HG03571 (cell line): ENCODE measurements around the gene SYT15.
"Not testable (repeated sequence)": the region's sequence is repeated elsewhere in the genome, so short reads cannot be mapped to it uniquely, and the experiment has no call there.

ENCODE experiments used
- ATAC-seq: cut with Tn5 transposase; IDR thresholded peaks from one replicate; pipeline ENCODE4 v1.9.1; 2021; ENCODE audit not compliant: unreplicated experiment

SYT15 gene

DNA sequence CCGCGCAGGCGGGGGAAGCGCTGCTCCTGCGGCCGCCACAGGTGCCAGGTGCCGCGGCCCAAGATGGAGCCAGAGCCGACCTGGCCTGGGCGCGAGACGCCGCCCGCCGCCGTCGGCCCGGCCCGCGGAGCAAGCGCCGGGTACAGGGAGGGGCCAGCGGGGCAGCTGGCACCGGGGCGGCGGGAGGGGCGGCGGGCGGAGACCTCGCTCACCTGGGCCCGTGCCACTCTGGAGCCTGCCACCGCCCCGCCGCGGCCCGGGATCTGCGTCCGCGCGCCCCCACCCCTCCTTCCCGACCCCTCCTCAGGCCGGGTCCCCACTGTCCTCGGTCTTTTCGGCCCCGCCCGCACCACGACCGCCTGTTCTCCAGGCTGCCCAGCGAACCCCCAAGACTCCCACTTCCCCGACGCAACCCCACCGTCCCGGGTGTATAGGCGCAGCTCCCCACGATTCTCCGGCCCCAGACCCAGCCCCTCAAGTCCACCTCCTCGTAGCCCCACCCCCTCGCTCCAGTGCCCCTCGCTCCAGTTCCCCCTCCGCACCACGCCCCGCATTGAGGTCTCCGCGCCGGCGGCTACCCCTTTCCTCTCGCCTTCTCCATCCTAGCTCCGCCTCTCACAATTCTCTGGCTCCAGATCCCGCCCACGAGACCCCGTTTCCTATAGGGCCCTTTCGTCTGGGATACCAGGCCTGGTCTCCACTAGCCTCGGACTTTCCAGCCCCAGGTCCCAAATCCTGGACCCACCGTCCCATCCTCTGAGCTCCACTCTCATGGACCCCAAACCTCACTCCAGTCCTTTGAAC lies 22.2 kb upstream of the SYT15 start, which contains the start of gene GPRIN2:
GPRIN2 (minus strand) TSS at position 144 of the 804 bp plus-strand sequence. CDS start 5,922 bp downstream, outside the sequence.
- no peak for ATAC-seq

DNA sequence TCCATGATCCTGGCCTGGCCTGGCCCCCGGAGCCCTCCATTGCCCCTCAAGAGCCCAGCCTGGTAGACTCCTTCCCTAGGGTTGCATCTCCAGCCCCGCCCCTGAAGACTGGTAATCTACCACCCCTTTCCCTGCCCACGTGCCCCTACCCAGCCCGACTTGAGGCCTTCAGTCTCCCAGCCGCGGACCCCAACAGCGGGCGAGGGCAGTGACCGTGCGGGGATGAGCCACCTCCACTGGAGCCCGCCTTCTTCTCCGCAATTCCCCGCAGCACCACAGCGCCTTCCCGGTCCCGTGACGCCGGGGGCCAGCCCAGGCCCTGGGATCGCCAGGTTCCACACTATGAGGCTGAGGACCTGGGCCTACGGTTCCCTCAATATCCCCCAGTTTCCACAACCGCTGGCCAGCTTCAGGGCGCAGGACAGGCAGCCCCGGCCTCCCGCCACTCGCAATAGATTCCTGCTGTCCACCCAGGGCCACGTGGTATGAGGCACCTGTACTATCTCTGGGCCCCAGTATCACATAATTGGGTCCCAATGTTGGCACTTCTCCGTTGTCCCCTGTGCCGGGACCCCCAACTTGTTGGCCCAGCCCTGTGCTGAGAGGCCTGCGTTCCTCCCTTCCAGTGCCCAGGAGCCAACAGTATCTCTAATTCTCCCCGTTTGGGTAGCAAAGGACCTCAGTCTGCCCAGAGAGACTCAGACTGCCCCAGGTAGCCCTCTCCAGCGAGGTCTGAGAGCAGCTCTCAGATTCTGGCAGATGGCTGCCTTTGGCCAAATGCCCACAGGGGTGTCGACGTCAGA lies 21.4 kb upstream of the SYT15 start:
- ATAC-seq: no peak

DNA sequence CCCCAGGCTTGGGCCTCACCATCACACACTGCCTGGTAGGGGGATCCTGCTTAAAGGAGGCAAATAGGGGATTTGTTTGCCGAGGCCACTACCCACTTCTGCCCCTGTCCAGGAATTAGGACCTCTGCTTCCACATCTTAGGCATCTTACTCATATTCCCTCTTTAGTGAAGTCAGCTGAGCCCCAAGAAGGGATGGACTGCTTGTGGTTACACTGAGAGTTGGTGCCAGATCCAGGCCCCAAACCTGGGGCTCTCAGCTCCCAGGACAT lies 20.9 kb upstream of the SYT15 start:
- no peak for ATAC-seq

DNA sequence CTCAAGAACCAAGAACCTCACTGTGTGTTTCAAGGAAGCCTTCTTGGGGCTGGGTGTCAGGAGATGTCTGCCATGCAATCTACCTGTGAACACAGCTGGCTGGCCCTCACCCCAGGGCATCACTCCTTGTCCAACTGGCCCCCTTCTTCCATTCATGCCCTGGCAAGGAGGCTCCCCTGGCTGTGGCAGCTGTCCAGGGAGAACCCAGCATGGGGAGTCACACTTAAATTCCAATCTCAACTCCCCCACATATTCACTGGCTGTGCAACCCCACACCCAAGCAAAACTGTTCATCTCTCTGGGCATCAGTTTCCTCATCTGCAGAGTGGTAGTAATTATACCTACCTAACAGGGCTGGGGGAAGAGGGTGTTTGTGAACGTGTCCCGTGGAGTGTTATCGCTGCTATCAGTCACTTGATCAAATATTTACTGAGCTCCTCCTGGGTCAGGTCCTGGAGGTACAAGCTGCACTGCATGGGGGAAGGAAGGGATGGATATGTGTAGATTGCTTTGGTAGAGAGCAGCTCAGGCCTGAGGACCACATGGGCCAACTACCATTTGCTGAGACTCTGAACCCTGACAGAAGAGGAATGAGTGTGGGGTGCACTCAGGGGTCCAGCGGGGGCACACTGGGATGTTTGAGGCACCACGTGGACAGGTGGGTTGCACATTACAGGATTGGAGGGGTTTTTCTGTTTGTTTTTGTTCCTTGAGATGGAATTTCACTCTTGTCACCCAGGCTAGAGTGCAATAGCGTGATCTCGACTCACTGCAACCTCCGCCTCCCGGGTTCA lies 20.3 kb upstream of the SYT15 start:
- no peak for ATAC-seq

GRCh38 chr10:46559231-46559671 lies 19.7 kb upstream of the SYT15 start:
- no peak for ATAC-seq

- ATAC-seq: no peak
Observed at GRCh38 chr10:46560381-46560780, 18.5 kb upstream of the SYT15 start.

DNA sequence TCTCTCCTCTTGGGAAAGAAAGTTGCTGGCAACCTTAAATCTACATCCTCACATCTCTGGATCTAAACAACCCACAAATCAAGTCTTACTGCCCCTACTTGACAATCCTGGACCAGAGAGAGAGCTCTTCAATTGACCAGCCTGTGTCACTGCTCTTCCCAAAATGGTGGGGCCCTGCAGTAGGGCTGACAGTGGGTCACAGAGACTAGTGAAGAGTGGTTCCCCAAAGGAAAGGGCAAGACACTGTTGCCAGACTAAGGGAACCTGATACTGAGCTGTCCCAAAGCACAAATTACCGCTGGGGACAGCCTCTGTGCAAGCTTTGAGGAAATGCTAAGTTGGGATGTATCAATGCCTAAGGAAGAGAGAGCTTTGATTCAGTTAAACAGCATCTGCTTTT lies 18.0 kb upstream of the SYT15 start:
- ATAC-seq: no peak

DNA sequence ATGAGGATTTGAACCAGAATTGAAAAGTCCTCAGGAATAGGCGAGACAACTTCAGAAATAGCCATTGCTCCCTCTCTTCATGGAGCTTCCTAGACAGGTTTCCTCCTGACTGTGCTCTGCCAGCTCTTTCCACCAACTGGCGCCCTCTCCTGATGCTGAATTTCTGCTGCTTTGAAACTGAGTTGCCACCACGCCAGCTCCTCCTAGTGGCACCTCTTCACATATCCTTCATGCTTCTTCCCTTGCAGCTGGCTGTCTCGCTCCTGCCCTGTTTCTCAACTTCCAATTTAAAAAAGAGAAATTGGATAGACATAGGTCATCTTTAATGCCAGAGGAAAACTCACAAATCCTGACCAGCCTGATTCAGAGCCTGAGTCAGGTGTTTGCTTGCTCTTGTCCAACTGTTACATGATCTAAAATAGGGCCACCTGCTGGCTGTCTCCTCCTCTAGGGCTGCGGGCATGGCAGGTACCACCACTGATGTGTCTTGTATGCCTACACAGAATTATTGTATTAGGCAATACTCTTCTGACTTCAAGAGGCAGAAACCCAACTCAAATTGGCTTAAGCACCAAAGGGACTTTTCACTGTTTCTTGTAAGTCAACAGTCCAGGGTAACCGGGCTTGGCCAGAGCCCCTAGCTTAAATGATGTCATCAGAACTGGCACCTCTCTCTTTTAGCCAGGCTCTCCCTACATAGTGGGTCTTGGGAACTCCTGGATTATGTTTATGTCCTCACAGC lies 13.2 kb upstream of the SYT15 start:
- not testable (repeated sequence) for ATAC-seq

- ATAC-seq: not testable (repeated sequence)
Observed at GRCh38 chr10:46567151-46567550, 11.8 kb upstream of the SYT15 start.

GRCh38 chr10:46570655-46571054 lies 8.3 kb upstream of the SYT15 start:
- not testable (repeated sequence) for ATAC-seq

DNA sequence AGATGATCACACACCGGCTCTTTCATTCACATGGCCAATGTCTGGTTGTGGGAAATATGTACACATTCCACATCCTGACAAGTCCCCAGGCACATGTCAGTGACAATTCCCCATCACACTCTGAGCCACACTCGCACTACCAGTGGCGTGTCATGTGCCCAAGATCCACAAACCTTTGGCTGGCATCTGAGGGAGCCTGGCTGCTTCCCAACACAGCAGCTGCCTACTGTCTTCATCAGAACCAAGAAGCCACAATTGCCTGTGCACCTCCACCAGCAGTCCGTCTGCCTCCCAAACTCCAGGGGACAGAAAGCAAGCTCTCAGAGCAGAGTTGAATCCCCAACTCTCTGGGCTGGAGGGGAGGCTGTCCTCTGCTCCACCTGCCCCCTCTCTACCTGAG lies 6.2 kb upstream of the SYT15 start:
- not testable (repeated sequence) for ATAC-seq

DNA sequence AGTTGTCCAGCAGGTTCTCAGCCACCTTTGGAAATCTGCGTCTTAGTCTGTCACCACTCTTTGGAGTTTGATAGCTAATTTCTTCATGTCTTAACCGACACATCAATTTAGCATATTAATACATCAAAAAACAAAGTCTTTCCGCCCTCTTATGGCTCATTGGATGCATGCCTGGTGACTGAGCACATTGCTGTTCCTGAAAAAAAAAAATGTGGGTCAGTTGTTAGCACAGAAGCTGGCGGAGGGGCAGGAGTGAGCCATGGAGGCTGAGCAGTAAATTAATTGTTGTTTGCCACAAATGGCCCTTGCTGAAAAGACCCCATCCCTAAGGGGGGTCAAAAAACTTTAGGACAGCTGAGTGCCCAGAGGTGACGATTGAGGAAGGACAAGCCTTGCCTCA lies 5.6 kb upstream of the SYT15 start:
- ATAC-seq: not testable (repeated sequence)

DNA sequence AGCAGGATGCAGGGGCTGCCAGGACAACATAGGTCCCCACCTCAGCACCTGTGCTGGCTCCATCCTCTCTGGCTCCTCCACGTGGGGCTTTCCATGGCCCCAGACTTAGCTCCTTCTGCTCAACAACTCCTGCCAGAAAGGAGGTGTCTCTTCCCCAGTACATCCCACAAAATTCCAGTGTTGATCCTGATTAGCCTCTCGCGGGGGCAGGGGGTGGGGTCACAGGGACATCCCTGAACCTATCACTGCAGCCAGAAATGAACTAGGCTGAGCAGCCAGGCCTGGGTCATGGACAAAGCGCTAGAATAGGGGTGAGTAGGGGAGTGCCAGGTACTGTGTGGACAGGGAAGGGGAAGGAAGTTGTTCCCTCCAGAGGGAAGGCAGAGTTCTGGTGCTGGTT lies 5.0 kb upstream of the SYT15 start:
- not testable (repeated sequence) for ATAC-seq

DNA sequence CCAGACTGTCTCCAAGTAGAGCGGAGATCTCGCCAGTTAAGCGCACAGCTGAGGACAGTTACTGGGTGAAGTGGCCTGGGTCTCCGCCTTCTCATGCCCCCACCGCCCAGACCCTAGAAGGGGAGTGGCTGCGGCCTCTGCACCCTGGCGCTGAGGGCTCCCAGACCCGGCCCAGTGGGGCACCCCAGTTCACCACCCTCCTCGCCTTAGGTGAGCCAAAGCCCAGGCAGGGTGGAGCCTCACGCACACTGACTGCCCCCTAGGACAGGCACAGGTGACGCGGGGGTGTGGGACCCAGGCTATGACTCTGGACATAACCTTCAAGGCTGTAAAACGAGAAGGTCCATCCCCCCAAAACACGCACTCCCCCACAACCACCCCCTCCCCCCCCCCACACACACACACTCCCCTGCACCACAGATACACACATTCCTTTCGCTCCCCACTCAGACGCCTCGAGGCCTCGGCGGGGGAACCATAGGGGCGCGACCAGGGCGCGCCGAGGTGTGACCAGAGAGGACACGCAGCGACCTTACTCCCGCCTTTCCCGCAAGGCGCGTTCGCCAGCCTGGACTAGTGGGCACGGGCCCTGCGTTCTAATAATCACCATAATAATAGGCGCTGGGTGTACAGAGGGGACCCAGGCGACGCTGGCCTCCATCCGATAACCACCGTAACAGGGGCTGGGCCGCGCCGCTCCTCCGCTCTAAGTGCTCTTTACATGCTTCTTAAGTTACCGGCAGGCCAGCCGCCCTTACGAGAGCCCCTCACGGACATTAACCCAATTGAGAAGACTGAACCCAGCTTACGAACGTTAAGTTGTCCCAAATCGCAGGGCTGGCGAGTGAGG lies 1.1 kb upstream of the SYT15 start:
- not testable (repeated sequence) for ATAC-seq

DNA sequence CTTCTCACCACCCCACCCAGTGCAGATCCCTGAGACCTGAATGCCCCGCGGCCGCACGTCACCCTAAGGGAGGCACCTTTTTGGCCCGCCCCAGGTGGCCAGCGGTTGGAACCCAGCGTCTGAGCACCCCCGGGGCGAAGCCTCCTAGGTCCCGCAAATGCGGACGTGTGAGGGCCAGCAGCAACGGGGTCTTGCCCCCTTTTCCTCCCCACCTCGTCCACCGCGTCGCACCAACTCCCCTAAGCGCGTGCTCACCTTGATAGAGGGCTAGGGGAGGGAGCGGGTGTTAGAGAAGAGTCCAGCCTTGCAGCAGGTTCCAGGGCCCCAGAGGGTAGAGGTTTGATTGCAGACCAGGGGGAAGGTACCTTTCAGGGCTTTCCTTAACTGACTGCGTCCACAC lies 450 bp downstream of the SYT15 start:
- ATAC-seq: not testable (repeated sequence)

DNA sequence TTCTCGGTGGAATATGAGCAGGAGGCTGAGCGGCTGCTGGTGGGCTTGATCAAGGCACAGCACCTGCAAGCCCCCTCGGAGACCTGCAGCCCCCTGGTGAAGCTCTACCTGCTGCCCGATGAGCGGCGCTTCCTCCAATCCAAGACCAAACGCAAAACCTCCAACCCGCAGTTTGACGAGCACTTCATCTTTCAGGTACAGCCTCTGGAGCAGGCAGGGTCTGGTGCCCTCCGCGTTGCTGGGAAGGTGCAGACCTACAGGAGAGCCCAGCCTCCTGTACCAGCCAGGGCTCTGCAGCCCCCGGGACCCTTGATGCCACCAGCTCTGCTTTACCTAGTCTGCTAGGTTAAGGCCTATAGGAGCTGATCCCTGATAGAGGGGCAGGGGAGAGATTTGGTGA lies 3.1 kb downstream of the SYT15 start:
- not testable (repeated sequence) for ATAC-seq

DNA sequence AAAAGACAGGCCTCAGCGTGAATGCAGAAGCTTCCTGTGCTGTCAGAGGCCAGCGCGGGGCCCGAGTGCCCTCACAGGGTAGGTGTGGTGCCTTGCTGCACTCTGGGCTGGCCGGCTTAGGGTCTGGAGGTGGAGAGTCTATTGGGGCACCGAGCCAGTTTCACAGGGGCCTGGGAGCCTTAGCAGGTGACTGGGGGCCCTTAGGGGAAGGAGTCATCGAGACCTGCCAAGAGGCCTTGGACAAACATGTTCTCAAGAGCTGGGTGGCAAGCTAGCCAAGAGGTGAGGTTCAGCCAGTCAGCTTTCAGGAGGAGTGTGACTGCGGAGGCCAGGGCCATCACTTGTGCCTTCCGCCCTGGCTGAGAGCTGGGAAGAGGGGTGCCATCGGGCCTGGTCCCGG lies 3.6 kb downstream of the SYT15 start:
- ATAC-seq: not testable (repeated sequence)

GRCh38 chr10:46584196-46584595 lies 5.3 kb downstream of the SYT15 start:
- ATAC-seq: not testable (repeated sequence)

GRCh38 chr10:46585246-46585645 lies 6.3 kb downstream of the SYT15 start:
- ATAC-seq: not testable (repeated sequence)

DNA sequence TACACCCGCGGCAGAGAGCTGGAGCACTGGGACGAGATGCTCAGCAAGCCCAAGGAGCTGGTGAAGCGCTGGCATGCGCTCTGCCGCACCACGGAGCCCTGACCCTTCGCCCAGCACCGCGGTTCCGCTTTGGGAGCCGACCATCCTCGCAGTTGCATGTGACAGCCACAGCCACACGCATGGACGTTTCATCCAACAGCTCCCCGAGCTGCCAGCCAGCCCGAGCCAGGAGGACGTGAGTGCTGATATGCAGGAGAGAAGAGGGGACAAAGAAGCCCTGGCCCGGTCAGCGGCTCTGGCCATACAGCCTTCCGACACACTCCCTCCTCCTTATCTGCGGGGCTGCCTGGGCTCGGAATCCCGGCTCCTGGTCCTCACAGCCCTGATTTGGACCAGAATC lies 8.6 kb downstream of the SYT15 start:
- not testable (repeated sequence) for ATAC-seq
